ENCODE data around the gene FZD2. TPM values are rescaled to one million over a fixed set of nuclear protein-coding genes. Genes with fewer than 3 reads are reported as not detected.

FZD2 gene
- total and polyA plus RNA-seq, 4 donors: 0.37 to 0.61 (median 0.42) TPM; not detected in 1

GRCh38 chr17:44540246-44541084, 16.8 kb upstream of the FZD2 start (continued):
- no peak for TF ChIP-seq ATF3 (IDR thresholded peaks at IDR 0.05)
- TF ChIP-seq, protein P1, sequence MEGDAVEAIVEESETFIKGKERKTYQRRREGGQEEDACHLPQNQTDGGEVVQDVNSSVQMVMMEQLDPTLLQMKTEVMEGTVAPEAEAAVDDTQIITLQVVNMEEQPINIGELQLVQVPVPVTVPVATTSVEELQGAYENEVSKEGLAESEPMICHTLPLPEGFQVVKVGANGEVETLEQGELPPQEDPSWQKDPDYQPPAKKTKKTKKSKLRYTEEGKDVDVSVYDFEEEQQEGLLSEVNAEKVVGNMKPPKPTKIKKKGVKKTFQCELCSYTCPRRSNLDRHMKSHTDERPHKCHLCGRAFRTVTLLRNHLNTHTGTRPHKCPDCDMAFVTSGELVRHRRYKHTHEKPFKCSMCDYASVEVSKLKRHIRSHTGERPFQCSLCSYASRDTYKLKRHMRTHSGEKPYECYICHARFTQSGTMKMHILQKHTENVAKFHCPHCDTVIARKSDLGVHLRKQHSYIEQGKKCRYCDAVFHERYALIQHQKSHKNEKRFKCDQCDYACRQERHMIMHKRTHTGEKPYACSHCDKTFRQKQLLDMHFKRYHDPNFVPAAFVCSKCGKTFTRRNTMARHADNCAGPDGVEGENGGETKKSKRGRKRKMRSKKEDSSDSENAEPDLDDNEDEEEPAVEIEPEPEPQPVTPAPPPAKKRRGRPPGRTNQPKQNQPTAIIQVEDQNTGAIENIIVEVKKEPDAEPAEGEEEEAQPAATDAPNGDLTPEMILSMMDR (IDR thresholded peaks at IDR 0.05; ENCODE audit: low read depth, low read length, missing input control): no peak

GRCh38 chr17:44541884-44542581, 15.3 kb upstream of the FZD2 start:
- no peak overlapping the region for H3K4me3 ChIP-seq (ENCODE audit: low read depth in 1 of 3, low read length in 3 of 3)
- no peak overlapping the region for H3K27ac ChIP-seq (ENCODE audit: low read depth in 1 of 2, low read length in 2 of 2)
- no peak overlapping the region for H3K9ac ChIP-seq (ENCODE audit: low read depth in 1 of 2, low read length in 2 of 2)
- H3K4me1 ChIP-seq (ENCODE audit: control insufficient read depth in 4 of 4, insufficient read depth in 4 of 4, low read length in 3 of 4): no peaks in the 10 kb centered on the region
- 45% methylated on average over 8 of the region's 8 CpGs for WGBS
- no peaks in the 10 kb centered on the region for H3K36me3 ChIP-seq (ENCODE audit: control insufficient read depth in 4 of 4, insufficient read depth in 3 of 4, low read depth in 1 of 4, low read length in 3 of 4)
- peaks cover 0 to 3% (median under 1%) of the 10 kb centered on the region in 4 donors for H3K9me3 ChIP-seq (ENCODE audit: control insufficient read depth in 4 of 4, low read length in 3 of 4)
- DNase-seq (ENCODE audit: low spot score): no peak
- peaks cover 0 to 9% (median 4%) of the 10 kb centered on the region in 4 donors for H3K27me3 ChIP-seq (ENCODE audit: control insufficient read depth in 4 of 4, insufficient read depth in 4 of 4, low read length in 3 of 4)
- TF ChIP-seq MAX (IDR thresholded peaks at IDR 0.05): no peak
- TF ChIP-seq HNF4G (IDR thresholded peaks at IDR 0.05): no peak
- no peak for TF ChIP-seq RAD21 (IDR thresholded peaks at IDR 0.05)
- TF ChIP-seq REST (IDR thresholded peaks at IDR 0.05): no peak
- no peak for TF ChIP-seq SP1 (IDR thresholded peaks at IDR 0.05)
- TF ChIP-seq RXRA (IDR thresholded peaks at IDR 0.05): no peak
- TF ChIP-seq ATF3 (IDR thresholded peaks at IDR 0.05): no peak
- TF ChIP-seq ZBTB33 (IDR thresholded peaks at IDR 0.05): no peak
- TF ChIP-seq HNF4A (conservative IDR thresholded peaks at IDR 0.05): no peak
- TF ChIP-seq TAF1 (conservative IDR thresholded peaks at IDR 0.05): no peak
- no peak for TF ChIP-seq JUND (IDR thresholded peaks at IDR 0.05)
- TF ChIP-seq, protein P1 (IDR thresholded peaks at IDR 0.05; ENCODE audit: low read depth, low read length, missing input control): no peak
- no peak for TF ChIP-seq EGR1 (IDR thresholded peaks at IDR 0.05; ENCODE audit: low read depth in 2 of 2)
- TF ChIP-seq FOXA2 (IDR thresholded peaks at IDR 0.05): no peak
- no peak for TF ChIP-seq NR2F2 (IDR thresholded peaks at IDR 0.05)
- TF ChIP-seq YY1 (IDR thresholded peaks at IDR 0.05): no peak
- TF ChIP-seq GABPA (IDR thresholded peaks at IDR 0.05 in 1 of 2, conservative IDR thresholded peaks at IDR 0.05 in 1 of 2): no peak
- no peak for TF ChIP-seq FOXA1 (IDR thresholded peaks at IDR 0.05)
